HG03095 (cell line): ENCODE results near the gene HOXD9.

Experiments used
- ATAC-seq: cut with Tn5 transposase; IDR thresholded peaks from one replicate; pipeline ENCODE4 v1.9.1; 2021; ENCODE audit warnings: moderate library complexity; ENCODE audit not compliant: unreplicated experiment

Gene HOXD9

GRCh38 chr2:176110415-176111308 is 11.9 kb upstream of the HOXD9 start:
- ATAC-seq = no peak

- no peak for ATAC-seq
Measured at GRCh38 chr2:176111309-176111663, 11.2 kb upstream of the HOXD9 start.

GRCh38 chr2:176111846-176112374 is 10.6 kb upstream of the HOXD9 start:
- no peak for ATAC-seq

- ATAC-seq = no peak
Measured at GRCh38 chr2:176112375-176113302, 9.9 kb upstream of the HOXD9 start.

GRCh38 chr2:176114120-176114929 is 8.2 kb upstream of the HOXD9 start:
- no peak for ATAC-seq

- ATAC-seq = no peak
Measured at GRCh38 chr2:176114930-176115625, 7.4 kb upstream of the HOXD9 start.

GRCh38 chr2:176115883-176116813 is 6.4 kb upstream of the HOXD9 start, which contains the start of gene HOXD10:
Gene HOXD10, plus strand, starts transcription at chr2:176116778. Its CDS starts 56 bp downstream, at chr2:176116834.
- no peak for ATAC-seq

- no peak for ATAC-seq
Measured at GRCh38 chr2:176117162-176117822, 5.2 kb upstream of the HOXD9 start.

GRCh38 chr2:176117823-176118371 is 4.6 kb upstream of the HOXD9 start:
- ATAC-seq = no peak

- no peak for ATAC-seq
Measured at GRCh38 chr2:176118601-176119339, 3.7 kb upstream of the HOXD9 start.

- no peak for ATAC-seq
Measured at GRCh38 chr2:176120364-176121189, 1.9 kb upstream of the HOXD9 start.

- ATAC-seq = no peak
Measured at GRCh38 chr2:176121190-176122051, 1.1 kb upstream of the HOXD9 start.

- no peak for ATAC-seq
Measured at GRCh38 chr2:176122052-176122682, 352 bp upstream of the HOXD9 start.

- ATAC-seq = no peak
Measured at GRCh38 chr2:176123411-176124109, 1.0 kb downstream of the HOXD9 start.
